ENCODE results near the gene OSER1. TPM values are rescaled to one million over a fixed set of nuclear protein-coding genes. Genes with fewer than 3 reads are reported as not detected.

The OSER1 gene
- total RNA-seq, 4 donors from 2014 or later: 37.6 to 55.3 (median 38.2) TPM

DNA sequence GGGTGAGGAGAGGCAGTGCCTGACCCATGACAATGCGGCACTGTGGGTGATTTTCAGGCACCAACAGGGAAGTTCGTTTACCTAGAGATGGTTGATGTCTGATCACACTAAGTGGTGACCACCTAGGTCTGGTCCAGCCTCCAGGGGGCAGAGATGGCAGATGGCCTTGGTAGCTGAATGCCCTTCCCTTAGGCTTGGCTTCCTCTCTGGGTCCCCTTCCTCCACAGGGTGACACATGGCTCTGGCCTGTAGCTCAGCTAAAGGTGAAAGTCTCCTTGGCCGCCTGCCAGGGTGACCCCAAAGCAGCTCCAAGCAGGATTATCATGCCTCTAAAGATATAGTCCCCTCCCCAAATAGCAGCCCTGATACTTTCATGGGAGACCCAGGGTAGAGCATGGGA is 43.0 kb upstream of the OSER1 start:
- Histone ChIP-seq H3K36me3 (no peaks in the 10 kb centered on the region), H3K9me3 (no peaks in the 10 kb centered on the region), H3K4me1 (no peaks in the 10 kb centered on the region), H3K27ac (no peak overlapping the region), H3K4me3 (no peak overlapping the region), H3K27me3 (no peaks in the 10 kb centered on the region)
- TF ChIP-seq, protein P1, sequence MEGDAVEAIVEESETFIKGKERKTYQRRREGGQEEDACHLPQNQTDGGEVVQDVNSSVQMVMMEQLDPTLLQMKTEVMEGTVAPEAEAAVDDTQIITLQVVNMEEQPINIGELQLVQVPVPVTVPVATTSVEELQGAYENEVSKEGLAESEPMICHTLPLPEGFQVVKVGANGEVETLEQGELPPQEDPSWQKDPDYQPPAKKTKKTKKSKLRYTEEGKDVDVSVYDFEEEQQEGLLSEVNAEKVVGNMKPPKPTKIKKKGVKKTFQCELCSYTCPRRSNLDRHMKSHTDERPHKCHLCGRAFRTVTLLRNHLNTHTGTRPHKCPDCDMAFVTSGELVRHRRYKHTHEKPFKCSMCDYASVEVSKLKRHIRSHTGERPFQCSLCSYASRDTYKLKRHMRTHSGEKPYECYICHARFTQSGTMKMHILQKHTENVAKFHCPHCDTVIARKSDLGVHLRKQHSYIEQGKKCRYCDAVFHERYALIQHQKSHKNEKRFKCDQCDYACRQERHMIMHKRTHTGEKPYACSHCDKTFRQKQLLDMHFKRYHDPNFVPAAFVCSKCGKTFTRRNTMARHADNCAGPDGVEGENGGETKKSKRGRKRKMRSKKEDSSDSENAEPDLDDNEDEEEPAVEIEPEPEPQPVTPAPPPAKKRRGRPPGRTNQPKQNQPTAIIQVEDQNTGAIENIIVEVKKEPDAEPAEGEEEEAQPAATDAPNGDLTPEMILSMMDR (IDR thresholded peaks at IDR 0.05): no peak
- no peak for TF ChIP-seq POLR2A (IDR thresholded peaks at IDR 0.05)
- DNase-seq: no peak

DNA sequence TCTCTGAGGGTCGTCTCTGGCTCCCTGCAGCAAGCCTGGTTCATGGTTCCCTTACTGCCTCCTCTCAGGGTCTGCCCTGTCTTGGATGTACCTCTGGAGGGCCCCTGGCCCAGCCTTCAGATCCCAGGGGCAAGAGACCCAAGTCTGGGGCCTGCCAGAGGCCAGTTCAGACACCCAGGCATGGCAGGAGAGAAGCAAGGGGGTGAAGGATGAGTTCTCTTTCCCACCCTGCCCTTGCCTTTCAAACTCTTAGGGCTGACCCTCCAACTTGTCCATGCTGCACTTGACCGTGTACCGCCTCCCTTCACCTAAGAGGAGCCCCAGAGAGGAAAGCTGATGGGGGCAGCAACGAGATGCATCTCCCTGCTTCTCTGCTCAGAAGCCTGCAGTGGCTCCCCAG is 40.7 kb upstream of the OSER1 start:
- H3K27ac ChIP-seq: no peak overlapping the region
- peaks cover 0 to 12% (median 0%) of the 10 kb centered on the region in 4 donors for H3K4me1 ChIP-seq
- no peaks in the 10 kb centered on the region for H3K9me3 ChIP-seq
- no peak for DNase-seq
- TF ChIP-seq POLR2A (IDR thresholded peaks at IDR 0.05): no peak
- TF ChIP-seq, protein P1 (IDR thresholded peaks at IDR 0.05): no peak
- H3K4me3 ChIP-seq: no peak overlapping the region
- H3K36me3 ChIP-seq: no peaks in the 10 kb centered on the region
- peaks cover 0 to 4% of the 10 kb centered on the region in 2 donors for H3K27me3 ChIP-seq

DNA sequence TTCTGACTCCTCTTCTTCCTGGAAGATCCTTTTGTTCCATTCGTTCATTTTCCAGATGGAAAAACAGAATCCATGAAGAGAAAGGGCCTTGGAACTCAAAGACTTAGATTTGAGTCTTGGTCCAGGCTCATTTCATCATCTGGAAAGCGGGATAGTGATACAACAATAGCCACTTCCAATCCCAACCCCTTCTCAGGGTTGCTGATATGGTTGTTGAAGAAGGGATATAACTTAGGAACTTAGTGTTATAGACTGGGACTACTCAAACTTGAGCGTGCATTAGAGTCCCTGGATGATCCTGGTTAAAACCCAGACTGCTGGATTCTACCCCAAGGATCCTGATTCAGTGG is 37.8 kb upstream of the OSER1 start:
- TF ChIP-seq, protein P1 (IDR thresholded peaks at IDR 0.05): no peak
- TF ChIP-seq POLR2A (IDR thresholded peaks at IDR 0.05): no peak
- no peaks in the 10 kb centered on the region for H3K36me3 ChIP-seq
- H3K27ac ChIP-seq: no peak overlapping the region
- H3K27me3 ChIP-seq: peaks cover 0 to 4% of the 10 kb centered on the region in 2 donors
- no peak for DNase-seq
- no peak overlapping the region for H3K4me3 ChIP-seq
- H3K4me1 ChIP-seq: peaks cover 0 to 12% (median 0%) of the 10 kb centered on the region in 4 donors
- H3K9me3 ChIP-seq: no peaks in the 10 kb centered on the region

DNA sequence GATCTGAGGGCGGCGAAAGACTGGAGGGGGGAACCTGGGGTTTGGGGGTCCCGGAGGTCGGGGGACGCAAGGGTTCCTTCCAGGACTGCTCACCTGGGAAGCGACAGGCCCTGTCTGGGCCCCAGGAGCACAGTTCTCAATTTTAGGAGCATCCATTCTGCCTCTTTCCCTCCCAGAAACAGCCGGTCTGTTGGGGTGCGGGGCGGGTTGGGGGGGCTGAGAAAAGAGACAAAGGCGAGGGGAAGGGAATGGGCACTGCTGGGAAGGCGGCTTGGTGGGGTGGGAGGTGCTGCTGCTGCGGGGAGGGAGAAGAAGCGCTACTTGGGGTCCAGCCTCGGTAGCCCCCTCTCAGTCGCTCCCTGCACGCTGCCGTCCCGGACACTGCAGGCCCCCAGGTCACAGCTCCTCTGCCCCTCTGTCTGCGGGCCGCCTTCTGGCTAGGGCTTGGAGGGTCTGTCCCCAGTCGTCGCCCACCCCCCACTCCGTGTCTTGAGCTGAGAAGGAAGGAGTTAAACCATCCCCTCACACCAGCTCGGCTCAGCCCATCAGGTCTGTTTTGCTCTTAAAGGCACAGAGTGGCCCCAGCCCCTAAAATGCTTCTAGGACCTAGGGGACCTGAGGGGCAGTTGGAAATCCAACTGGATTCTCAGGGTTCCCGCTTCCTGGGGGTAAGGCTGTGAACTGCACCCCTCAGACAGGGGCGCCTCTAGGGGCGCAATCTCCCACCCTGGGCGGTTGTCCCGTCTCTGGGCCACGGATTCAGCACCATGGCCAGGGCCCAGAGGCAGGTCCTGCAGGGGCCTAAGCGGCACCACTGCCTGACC is 37.2 kb upstream of the OSER1 start:
- H3K4me3 ChIP-seq: no peak overlapping the region
- no peak for DNase-seq
- H3K4me1 ChIP-seq: peaks cover 0 to 12% (median 0%) of the 10 kb centered on the region in 4 donors
- H3K36me3 ChIP-seq: no peaks in the 10 kb centered on the region
- TF ChIP-seq, protein P1 (IDR thresholded peaks at IDR 0.05): peak in 1 of 6 experiments; percentile 9
- TF ChIP-seq POLR2A (IDR thresholded peaks at IDR 0.05): no peak
- no peaks in the 10 kb centered on the region for H3K9me3 ChIP-seq
- H3K27me3 ChIP-seq: peaks cover 0 to 4% of the 10 kb centered on the region in 2 donors
- no peak overlapping the region for H3K27ac ChIP-seq

DNA sequence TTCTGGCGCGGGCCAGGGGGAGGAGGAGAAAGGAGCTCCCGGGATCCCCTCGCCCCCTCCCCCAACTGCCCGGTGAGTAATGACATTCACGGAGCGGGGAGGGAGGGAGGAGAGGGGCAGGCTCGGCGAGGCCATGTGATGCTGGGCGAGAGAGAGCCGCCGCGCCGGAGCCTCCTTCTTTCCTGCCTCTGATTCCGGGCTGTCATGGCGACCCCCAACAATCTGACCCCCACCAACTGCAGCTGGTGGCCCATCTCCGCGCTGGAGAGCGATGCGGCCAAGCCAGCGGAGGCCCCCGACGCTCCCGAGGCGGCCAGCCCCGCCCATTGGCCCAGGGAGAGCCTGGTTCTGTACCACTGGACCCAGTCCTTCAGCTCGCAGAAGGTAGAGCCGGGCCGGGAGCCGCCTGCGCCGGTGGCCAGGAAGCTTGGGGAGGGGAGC is 36.6 kb upstream of the OSER1 start, which contains the start of gene GDAP1L1:
TSS of gene GDAP1L1 (plus strand) at position 178 of the 441 bp plus-strand sequence. CDS start at position 205, 27 bp downstream.
- H3K4me3 ChIP-seq: no peak within 1 kb of the TSS
- H3K36me3 ChIP-seq: no peaks in the 10 kb centered on the region
- no peaks in the 10 kb centered on the region for H3K9me3 ChIP-seq
- H3K4me1 ChIP-seq: peaks cover 0 to 12% (median 0%) of the 10 kb centered on the region in 4 donors
- no peak within 1 kb of the TSS for H3K27ac ChIP-seq
- no peak for DNase-seq
- peaks cover 0 to 4% of the 10 kb centered on the region in 2 donors for H3K27me3 ChIP-seq
- no peak for TF ChIP-seq POLR2A (IDR thresholded peaks at IDR 0.05)
- TF ChIP-seq, protein P1 (IDR thresholded peaks at IDR 0.05): no peak

All from Peyer's patch (tissue), 4 donors.